Upper lobe of right lung (tissue), 1 donor: Measurements from ENCODE around the gene CDKN2A. TPM values are rescaled to one million over a fixed set of nuclear protein-coding genes. Genes with fewer than 3 reads are reported as not detected.

ENCODE experiments used
- ATAC-seq: fragments of 200-7000 bp; cut with Tn5 transposase; one replicate; pipeline ENCODE4 v1.9.1; 2020; ENCODE audit warnings: mild to moderate bottlenecking, moderate library complexity
- DNase-seq: peaks from one replicate; pipeline ENCODE4 v3.0.0-alpha.2; 2020
- H3K27ac ChIP-seq: fragments of 200-600 bp; one replicate; pipeline ENCODE4 v1.8.0; 2022
- H3K27me3 ChIP-seq: fragments of 200-600 bp; one replicate; pipeline ENCODE4 v1.8.0; 2022; ENCODE audit warnings: mild to moderate bottlenecking
- H3K36me3 ChIP-seq: fragments of 200-600 bp; one replicate; pipeline ENCODE4 v1.8.0; 2022
- H3K4me1 ChIP-seq: fragments of 200-600 bp; one replicate; pipeline ENCODE4 v1.8.0; 2022
- H3K4me3 ChIP-seq: fragments of 200-600 bp; one replicate; pipeline ENCODE4 v1.8.0; 2022; ENCODE audit warnings: mild to moderate bottlenecking
- H3K9me3 ChIP-seq: fragments of 200-600 bp; one replicate; pipeline ENCODE4 v1.8.0; 2022
- intact Hi-C: fragments of 100-400 bp; cut with DNase I; formaldehyde crosslinking; loops from one replicate; pipeline ENCODE4 v1.11.0; 2022
- total RNA-seq: library from RNA; stranded (reverse); fragmentation: NEBNext Ultra II Directional; extraction: Animal tissue kit (Norgen Biotek cat#: 25700); gene quantifications from one replicate; pipeline ENCODE4 v1.2.1, GENCODE V29; 2021
- TF ChIP-seq, protein P1 (sequence below): fragments of 200-600 bp; IDR thresholded peaks from one replicate; pipeline ENCODE4 v1.8.0; 2022; ENCODE audit warnings: antibody characterized with exemption
- donor health status: DM: no; HTN: yes; CAD: no; lungs with severe emphysema.

The CDKN2A gene
- total RNA-seq, 1 donor from 2014 or later, result 5.1 TPM

GRCh38 chr9:21974343-21974721 lies 19.9 kb downstream of the CDKN2A start:
- peaks cover 9% of the 10 kb centered on the region for H3K4me1 ChIP-seq
- no peaks in the 10 kb centered on the region for H3K9me3 ChIP-seq
- ATAC-seq (no peak), DNase-seq (no peak)
- H3K27me3 ChIP-seq, result peaks cover 98% of the 10 kb centered on the region
- no peak overlapping the region for H3K27ac ChIP-seq
- H3K36me3 ChIP-seq, result no peaks in the 10 kb centered on the region
- TF ChIP-seq, protein P1, sequence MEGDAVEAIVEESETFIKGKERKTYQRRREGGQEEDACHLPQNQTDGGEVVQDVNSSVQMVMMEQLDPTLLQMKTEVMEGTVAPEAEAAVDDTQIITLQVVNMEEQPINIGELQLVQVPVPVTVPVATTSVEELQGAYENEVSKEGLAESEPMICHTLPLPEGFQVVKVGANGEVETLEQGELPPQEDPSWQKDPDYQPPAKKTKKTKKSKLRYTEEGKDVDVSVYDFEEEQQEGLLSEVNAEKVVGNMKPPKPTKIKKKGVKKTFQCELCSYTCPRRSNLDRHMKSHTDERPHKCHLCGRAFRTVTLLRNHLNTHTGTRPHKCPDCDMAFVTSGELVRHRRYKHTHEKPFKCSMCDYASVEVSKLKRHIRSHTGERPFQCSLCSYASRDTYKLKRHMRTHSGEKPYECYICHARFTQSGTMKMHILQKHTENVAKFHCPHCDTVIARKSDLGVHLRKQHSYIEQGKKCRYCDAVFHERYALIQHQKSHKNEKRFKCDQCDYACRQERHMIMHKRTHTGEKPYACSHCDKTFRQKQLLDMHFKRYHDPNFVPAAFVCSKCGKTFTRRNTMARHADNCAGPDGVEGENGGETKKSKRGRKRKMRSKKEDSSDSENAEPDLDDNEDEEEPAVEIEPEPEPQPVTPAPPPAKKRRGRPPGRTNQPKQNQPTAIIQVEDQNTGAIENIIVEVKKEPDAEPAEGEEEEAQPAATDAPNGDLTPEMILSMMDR, result no peak
- intact Hi-C loops, result no loop called here
- peak overlapping the region; percentile 52 for H3K4me3 ChIP-seq

- intact Hi-C loops, result no loop called here
- DNase-seq (no peak), ATAC-seq (no peak)
Observed at GRCh38 chr9:21972361-21972760, 21.8 kb downstream of the CDKN2A start.

GRCh38 chr9:21970800-21971640 lies 23.2 kb downstream of the CDKN2A start:
- Histone ChIP-seq H3K4me3 (no peak overlapping the region), H3K9me3 (no peaks in the 10 kb centered on the region), H3K27me3 (peaks cover 99% of the 10 kb centered on the region), H3K4me1 (peaks cover 9% of the 10 kb centered on the region), H3K36me3 (no peaks in the 10 kb centered on the region), H3K27ac (no peak overlapping the region)
- intact Hi-C loops, result no loop called here
- ATAC-seq (no peak), DNase-seq (no peak)
- TF ChIP-seq, protein P1, result no peak

More at GRCh38 chr9:21972361-21972760, 21.8 kb downstream of the CDKN2A start:
- TF ChIP-seq, protein P1, result no peak
- H3K4me1 ChIP-seq, result peaks cover 9% of the 10 kb centered on the region
- no peaks in the 10 kb centered on the region for H3K36me3 ChIP-seq
- H3K27ac ChIP-seq, result no peak overlapping the region
- peaks cover 99% of the 10 kb centered on the region for H3K27me3 ChIP-seq
- no peak overlapping the region for H3K4me3 ChIP-seq
- no peaks in the 10 kb centered on the region for H3K9me3 ChIP-seq

DNA sequence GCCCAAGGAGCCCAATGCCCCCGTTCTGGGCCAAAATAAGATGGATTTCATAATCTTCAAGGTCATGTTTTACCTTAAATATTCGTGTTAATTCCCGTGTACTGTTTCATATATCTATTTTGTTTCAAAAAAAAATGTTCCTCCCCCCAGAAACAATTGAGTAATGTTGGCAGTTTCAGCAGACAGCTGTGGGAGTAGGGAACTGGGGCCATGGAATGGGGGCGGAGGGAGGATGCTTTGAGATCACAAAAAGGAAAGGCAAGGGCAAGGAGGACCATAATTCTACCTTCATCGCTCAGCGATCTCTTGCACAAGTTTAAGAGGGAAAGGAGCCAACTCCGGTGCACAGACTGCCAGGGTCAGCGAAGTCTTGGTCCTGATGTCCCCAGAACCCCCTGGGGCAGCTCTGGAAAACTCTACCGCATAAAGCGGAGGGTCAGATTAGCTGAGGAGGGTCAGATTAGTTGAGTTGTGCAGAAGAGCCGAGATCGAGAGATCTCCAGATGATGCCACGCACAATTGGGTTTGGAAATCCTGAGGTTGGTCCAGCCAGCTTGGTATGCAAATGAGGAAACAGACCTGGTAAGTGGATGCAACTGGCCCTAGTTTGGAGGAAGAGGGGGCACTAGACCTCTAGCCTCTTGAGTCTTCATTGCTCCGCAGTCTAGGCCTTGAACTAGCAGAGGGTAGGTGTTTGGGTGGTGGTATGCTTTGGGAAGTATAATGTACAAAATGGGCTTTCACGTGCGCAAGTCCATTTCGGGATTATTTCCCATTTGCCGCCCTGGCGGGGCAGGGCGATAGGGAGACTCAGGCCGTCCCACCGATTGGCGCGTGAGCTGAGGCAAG lies 24.0 kb downstream of the CDKN2A start:
- ATAC-seq (no peak), DNase-seq (no peak)
- Histone ChIP-seq H3K9me3 (no peaks in the 10 kb centered on the region), H3K4me3 (no peak overlapping the region), H3K4me1 (peaks cover 17% of the 10 kb centered on the region), H3K27me3 (peaks cover 99% of the 10 kb centered on the region), H3K36me3 (no peaks in the 10 kb centered on the region), H3K27ac (no peak overlapping the region)
- TF ChIP-seq, protein P1, result no peak
- intact Hi-C loops, result no loop called here

DNA sequence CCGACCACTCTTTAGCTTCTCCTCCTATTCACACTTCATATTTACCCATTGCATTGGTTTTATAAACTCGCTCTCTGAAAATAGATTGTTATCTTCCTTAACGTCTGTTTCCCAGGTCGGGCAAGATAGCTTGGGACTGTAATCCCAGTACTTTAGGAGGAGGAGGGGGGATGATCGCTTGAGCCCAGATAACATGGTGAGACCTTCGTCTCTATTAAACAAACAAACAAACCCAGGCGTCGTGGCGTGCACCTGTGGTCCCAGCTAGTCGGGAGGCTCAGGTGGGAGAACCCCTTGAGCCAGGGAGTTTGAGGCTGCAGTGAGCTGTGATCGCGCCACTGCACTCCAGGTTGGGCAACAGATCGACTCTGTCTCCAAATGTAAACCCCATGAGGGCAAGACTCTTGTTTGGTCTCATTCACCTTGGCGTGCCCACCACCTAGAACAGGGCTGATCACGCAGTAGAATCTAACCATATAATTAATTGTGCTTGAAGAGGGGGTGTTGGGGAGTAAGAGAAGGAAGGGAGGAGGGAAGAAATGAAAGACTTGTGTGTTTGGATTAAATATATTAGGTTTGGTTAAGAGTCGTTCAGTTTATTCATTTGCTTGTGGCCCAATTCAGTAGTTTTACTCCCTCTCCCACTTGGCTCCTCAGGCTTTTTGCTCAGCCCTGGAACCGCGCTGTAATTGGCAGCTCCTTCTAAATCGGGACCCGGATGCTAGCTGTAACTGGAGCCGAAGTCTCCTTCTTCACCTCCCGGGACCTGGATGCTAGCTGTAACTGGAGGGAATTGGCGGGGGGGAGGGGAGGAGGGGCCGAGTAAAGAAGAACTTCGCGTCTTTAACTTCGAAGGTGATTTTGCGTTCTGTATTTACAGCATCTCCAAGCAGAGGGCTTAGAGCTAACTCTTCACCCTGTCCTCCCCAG lies 24.9 kb downstream of the CDKN2A start:
- ATAC-seq, result no peak
- H3K36me3 ChIP-seq, result no peaks in the 10 kb centered on the region
- TF ChIP-seq, protein P1, result no peak
- H3K27ac ChIP-seq, result no peak overlapping the region
- peaks cover 100% of the 10 kb centered on the region for H3K27me3 ChIP-seq
- no peak for DNase-seq
- H3K4me1 ChIP-seq, result peaks cover 14% of the 10 kb centered on the region
- no peaks in the 10 kb centered on the region for H3K9me3 ChIP-seq
- intact Hi-C loops, result no loop called here
- H3K4me3 ChIP-seq, result no peak overlapping the region
